ENCODE measurements around the gene TRIM14.

DNA sequence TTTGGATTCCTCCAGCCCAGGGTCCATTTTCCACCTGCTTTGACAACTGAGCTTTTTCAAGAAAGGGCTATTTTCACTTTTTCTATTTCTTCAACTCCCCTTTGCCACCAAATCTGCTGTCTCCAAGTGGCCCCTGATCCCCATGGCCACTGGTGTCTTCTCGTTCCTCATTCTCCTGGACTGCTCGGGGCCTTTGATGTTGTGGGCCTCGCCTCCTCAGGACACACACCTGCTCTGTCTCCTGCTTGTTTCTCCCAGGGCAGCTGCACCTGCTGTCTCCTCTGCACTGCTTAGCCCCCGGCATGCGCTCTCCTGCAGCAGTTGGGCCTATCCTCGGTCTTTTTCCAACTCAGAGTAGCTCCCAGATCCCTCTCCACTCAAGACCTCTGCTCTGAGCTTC, 78.8 kb downstream of the TRIM14 start:
- no peak for TF ChIP-seq POLR2A (IDR thresholded peaks at IDR 0.05; ENCODE audit: low read length)
- no peak for TF ChIP-seq POLR2AphosphoS2 (conservative IDR thresholded peaks at IDR 0.05; ENCODE audit: low read length)
- TF ChIP-seq, protein P1, sequence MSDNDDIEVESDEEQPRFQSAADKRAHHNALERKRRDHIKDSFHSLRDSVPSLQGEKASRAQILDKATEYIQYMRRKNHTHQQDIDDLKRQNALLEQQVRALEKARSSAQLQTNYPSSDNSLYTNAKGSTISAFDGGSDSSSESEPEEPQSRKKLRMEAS (IDR thresholded peaks at IDR 0.05), result no peak
- TF ChIP-seq, protein P2, sequence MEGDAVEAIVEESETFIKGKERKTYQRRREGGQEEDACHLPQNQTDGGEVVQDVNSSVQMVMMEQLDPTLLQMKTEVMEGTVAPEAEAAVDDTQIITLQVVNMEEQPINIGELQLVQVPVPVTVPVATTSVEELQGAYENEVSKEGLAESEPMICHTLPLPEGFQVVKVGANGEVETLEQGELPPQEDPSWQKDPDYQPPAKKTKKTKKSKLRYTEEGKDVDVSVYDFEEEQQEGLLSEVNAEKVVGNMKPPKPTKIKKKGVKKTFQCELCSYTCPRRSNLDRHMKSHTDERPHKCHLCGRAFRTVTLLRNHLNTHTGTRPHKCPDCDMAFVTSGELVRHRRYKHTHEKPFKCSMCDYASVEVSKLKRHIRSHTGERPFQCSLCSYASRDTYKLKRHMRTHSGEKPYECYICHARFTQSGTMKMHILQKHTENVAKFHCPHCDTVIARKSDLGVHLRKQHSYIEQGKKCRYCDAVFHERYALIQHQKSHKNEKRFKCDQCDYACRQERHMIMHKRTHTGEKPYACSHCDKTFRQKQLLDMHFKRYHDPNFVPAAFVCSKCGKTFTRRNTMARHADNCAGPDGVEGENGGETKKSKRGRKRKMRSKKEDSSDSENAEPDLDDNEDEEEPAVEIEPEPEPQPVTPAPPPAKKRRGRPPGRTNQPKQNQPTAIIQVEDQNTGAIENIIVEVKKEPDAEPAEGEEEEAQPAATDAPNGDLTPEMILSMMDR (IDR thresholded peaks at IDR 0.05), result no peak
- no peak for TF ChIP-seq ZNF302 (CRISPR knock-in tag; IDR thresholded peaks at IDR 0.05)
- no peak for TF ChIP-seq JUNB (IDR thresholded peaks at IDR 0.05)
- no peak for TF ChIP-seq MYC (IDR thresholded peaks at IDR 0.05; ENCODE audit: borderline replicate concordance, low read length)
- TF ChIP-seq CBX2 (IDR thresholded peaks at IDR 0.05; ENCODE audit: borderline replicate concordance, low read depth), result no peak
- no peak for TF ChIP-seq KDM5A (IDR thresholded peaks at IDR 0.05)
- no peak for TF ChIP-seq RFX5 (IDR thresholded peaks at IDR 0.05)
- TF ChIP-seq JUN (IDR thresholded peaks at IDR 0.05), result no peak
- TF ChIP-seq ZC3H11A (IDR thresholded peaks at IDR 0.05), result no peak
